Right ventricle myocardium inferior (tissue), 1 donor: Measurements from ENCODE around the gene HOXC5. TPM values are rescaled to one million over a fixed set of nuclear protein-coding genes. Genes with fewer than 3 reads are reported as not detected.
A peak's percentile ranks its signal among the peaks of the same experiment; 100 is the strongest.

Experiments
- ATAC-seq: fragments of 200-7000 bp; cut with Tn5 transposase; one replicate; pipeline ENCODE4 v1.9.1; 2020; ENCODE audit warnings: mild to moderate bottlenecking, moderate library complexity
- DNase-seq: peaks from one replicate; pipeline ENCODE4 v3.0.0; 2021; ENCODE audit errors: missing footprints
- intact Hi-C: fragments of 100-400 bp; cut with DNase I; formaldehyde crosslinking; loops from one replicate; pipeline ENCODE4 v1.11.0; 2022
- total RNA-seq: library from RNA; stranded (reverse); fragmentation: NEBNext Ultra II Directional; extraction: Animal tissue kit (Norgen Biotek cat#: 25700); gene quantifications from one replicate; pipeline ENCODE4 v1.2.1, GENCODE V29; 2021
- donor health status: DM: no; HTN: yes; CAD: no; lungs with severe emphysema.

HOXC5 gene
- total RNA-seq, 1 donor from 2014 or later: not detected

- intact Hi-C loops: no loop called here
- ATAC-seq (no peak), DNase-seq (no peak)
Observed at GRCh38 chr12:54051026-54051842, 18.4 kb downstream of the HOXC5 start.

- ATAC-seq (no peak), DNase-seq (no peak)
- intact Hi-C loops: no loop called here
Observed at GRCh38 chr12:54051874-54052437, 19.1 kb downstream of the HOXC5 start.

- no peak for DNase-seq
- intact Hi-C loops: no loop called here
- ATAC-seq: no peak
Observed at GRCh38 chr12:54052438-54053002, 19.7 kb downstream of the HOXC5 start.

GRCh38 chr12:54053003-54053750 lies 20.3 kb downstream of the HOXC5 start:
- intact Hi-C loops: no loop called here
- peak; percentile 5 for ATAC-seq
- no peak for DNase-seq

GRCh38 chr12:54053751-54054741 lies 21.2 kb downstream of the HOXC5 start, which contains the start of gene HOXC4:
TSS of gene HOXC4 (plus strand) at chr12:54053835. CDS start at chr12:54053923, 88 bp downstream.
- DNase-seq (no peak), ATAC-seq (no peak)
- intact Hi-C loops: no loop called here

- ATAC-seq (no peak), DNase-seq (no peak)
- intact Hi-C loops: no loop called here
Observed at GRCh38 chr12:54054742-54055194, 21.9 kb downstream of the HOXC5 start.

- ATAC-seq (no peak), DNase-seq (no peak)
- intact Hi-C loops: no loop called here
Observed at GRCh38 chr12:54055552-54055951, 22.7 kb downstream of the HOXC5 start.

- ATAC-seq (no peak), DNase-seq (no peak)
- intact Hi-C loops: no loop called here
Observed at GRCh38 chr12:54056110-54056509, 23.3 kb downstream of the HOXC5 start.

GRCh38 chr12:54058128-54058768 lies 25.4 kb downstream of the HOXC5 start:
- ATAC-seq (no peak), DNase-seq (no peak)
- intact Hi-C loops: no loop called here

- intact Hi-C loops: no loop called here
- DNase-seq: no peak
- ATAC-seq: no peak
Observed at GRCh38 chr12:54059668-54060067, 26.8 kb downstream of the HOXC5 start.

- DNase-seq: no peak
- no peak for ATAC-seq
- intact Hi-C loops: no loop called here
Observed at GRCh38 chr12:54060174-54060974, 27.5 kb downstream of the HOXC5 start.

GRCh38 chr12:54060975-54061778 lies 28.3 kb downstream of the HOXC5 start:
- DNase-seq (no peak), ATAC-seq (no peak)
- intact Hi-C loops: no loop called here

- DNase-seq (no peak), ATAC-seq (no peak)
- intact Hi-C loops: no loop called here
Observed at GRCh38 chr12:54065677-54066076, 32.8 kb downstream of the HOXC5 start.

GRCh38 chr12:54066408-54066807 lies 33.6 kb downstream of the HOXC5 start:
- intact Hi-C loops: no loop called here
- no peak for ATAC-seq
- no peak for DNase-seq

GRCh38 chr12:54068418-54069070 lies 35.7 kb downstream of the HOXC5 start:
- intact Hi-C loops: no loop called here
- DNase-seq (no peak), ATAC-seq (no peak)

- intact Hi-C loops: no loop called here
- no peak for DNase-seq
- no peak for ATAC-seq
Observed at GRCh38 chr12:54071942-54072341, 39.1 kb downstream of the HOXC5 start.
